Right lobe of liver (tissue), 4 donors: Measurements from ENCODE around the gene PREX1.

Source experiments
- POLR2A ChIP-seq: fragments of 450-650 bp; IDR thresholded peaks from one replicate; pipeline ENCODE4 v1.6.1; 2017; ENCODE audit warnings: antibody characterized with exemption, mild to moderate bottlenecking
- TF ChIP-seq, protein P1 (sequence below), 4 donors: fragments of 200-600 bp in 3 of 4; fragments of 450-650 bp in 1 of 4; IDR thresholded peaks; one replicate each; pipeline versions ENCODE4 v1.5.1 to v1.8.0; 2016 to 2022; ENCODE audit warnings: antibody characterized with exemption in 4 of 4, mild to moderate bottlenecking in 2 of 4
- donor health status: DM: no; HTN: no; CAD: no.
- donor health status: DM: no; HTN: no; CAD: no.
- donor health status: DM: no; HTN: yes; CAD: no.

- TF ChIP-seq POLR2A, result no peak
- TF ChIP-seq, protein P1, sequence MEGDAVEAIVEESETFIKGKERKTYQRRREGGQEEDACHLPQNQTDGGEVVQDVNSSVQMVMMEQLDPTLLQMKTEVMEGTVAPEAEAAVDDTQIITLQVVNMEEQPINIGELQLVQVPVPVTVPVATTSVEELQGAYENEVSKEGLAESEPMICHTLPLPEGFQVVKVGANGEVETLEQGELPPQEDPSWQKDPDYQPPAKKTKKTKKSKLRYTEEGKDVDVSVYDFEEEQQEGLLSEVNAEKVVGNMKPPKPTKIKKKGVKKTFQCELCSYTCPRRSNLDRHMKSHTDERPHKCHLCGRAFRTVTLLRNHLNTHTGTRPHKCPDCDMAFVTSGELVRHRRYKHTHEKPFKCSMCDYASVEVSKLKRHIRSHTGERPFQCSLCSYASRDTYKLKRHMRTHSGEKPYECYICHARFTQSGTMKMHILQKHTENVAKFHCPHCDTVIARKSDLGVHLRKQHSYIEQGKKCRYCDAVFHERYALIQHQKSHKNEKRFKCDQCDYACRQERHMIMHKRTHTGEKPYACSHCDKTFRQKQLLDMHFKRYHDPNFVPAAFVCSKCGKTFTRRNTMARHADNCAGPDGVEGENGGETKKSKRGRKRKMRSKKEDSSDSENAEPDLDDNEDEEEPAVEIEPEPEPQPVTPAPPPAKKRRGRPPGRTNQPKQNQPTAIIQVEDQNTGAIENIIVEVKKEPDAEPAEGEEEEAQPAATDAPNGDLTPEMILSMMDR (IDR thresholded peaks at IDR 0.05), result no peak
Observed at GRCh38 chr20:48736231-48736630, 91.6 kb downstream of the PREX1 start.
